WTC11 (cell line): ENCODE measurements around the gene MLX. TPM values are rescaled to one million over a fixed set of nuclear protein-coding genes. Genes with fewer than 3 reads are reported as not detected.

Experiments
- ATAC-seq: fragments of 200-7000 bp; cut with Tn5 transposase; 2 replicates; pipeline ENCODE4 v1.10.0; 2021; ENCODE audit warnings: mild to moderate bottlenecking, moderate library complexity
- CTCF ChIA-PET: fragments of 300-600 bp; sonication (Branson Sonifier 250); formaldehyde crosslinking; loops from one replicate; lab custom pipeline; 2021; ENCODE audit warnings: antibody characterized with exemption; lab: Charles Lee
- POLR2A ChIA-PET: fragments of 350-600 bp; sonication (Branson Sonifier 250); formaldehyde crosslinking; loops from one replicate; lab custom pipeline; 2021; ENCODE audit warnings: antibody characterized with exemption; lab: Charles Lee
- DNase-seq: peaks from one replicate; pipeline ENCODE4 v3.0.0; 2021; ENCODE audit warnings: low spot score
- H3K27ac Mint-ChIP-seq: 2 replicates; pipeline ENCODE4 v1.8.0; 2021; ENCODE audit warnings: mixed read lengths
- H3K27me3 Mint-ChIP-seq: 2 replicates; pipeline ENCODE4 v1.8.0; 2021; ENCODE audit warnings: low read depth, mild to moderate bottlenecking, moderate library complexity, mixed read lengths
- H3K36me3 Mint-ChIP-seq: 2 replicates; pipeline ENCODE4 v1.8.0; 2021; ENCODE audit warnings: mixed read lengths
- H3K4me1 Mint-ChIP-seq: 2 replicates; pipeline ENCODE4 v1.8.0; 2022; ENCODE audit warnings: mixed read lengths
- H3K4me3 Mint-ChIP-seq: 2 replicates; pipeline ENCODE4 v1.8.0; 2021; ENCODE audit warnings: mild to moderate bottlenecking, moderate library complexity, mixed read lengths
- H3K9me3 Mint-ChIP-seq: 2 replicates; pipeline ENCODE4 v1.8.0; 2021; ENCODE audit warnings: mixed read lengths
- CREB1 ChIP-seq: sonication (generic); formaldehyde crosslinking; IDR thresholded peaks from 2 replicates; pipeline ENCODE4 v1.8.0; 2023; ENCODE audit warnings: mild to moderate bottlenecking, missing genetic modification reagents
- GABPB1 ChIP-seq: sonication (generic); formaldehyde crosslinking; IDR thresholded peaks from 2 replicates; pipeline ENCODE4 v1.8.1; 2023; ENCODE audit warnings: mild to moderate bottlenecking, missing genetic modification reagents
- HMGA2 ChIP-seq: fragments of 250-450 bp; sonication (Bioruptor Pico); IDR thresholded peaks from 2 replicates; pipeline ENCODE4 v1.4.0; 2021; ENCODE audit warnings: mild to moderate bottlenecking, moderate library complexity
- OVOL2 ChIP-seq: fragments of 250-450 bp; sonication (Bioruptor Pico); IDR thresholded peaks from 2 replicates; pipeline ENCODE4 v1.9.0; 2021; ENCODE audit warnings: mild to moderate bottlenecking, borderline replicate concordance
- ZNF423 ChIP-seq: fragments of 250-450 bp; sonication (Bioruptor Pico); IDR thresholded peaks from 2 replicates; pipeline ENCODE4 v2.1.2; 2022; ENCODE audit warnings: mild to moderate bottlenecking, moderate library complexity
- total RNA-seq: library from RNA; stranded (reverse); gene quantifications from 3 replicates; pipeline ENCODE4 v1.2.3, GENCODE V29; 2021
- TF ChIP-seq, protein P1 (sequence below): sonication (generic); formaldehyde crosslinking; IDR thresholded peaks from 2 replicates; pipeline ENCODE4 v1.8.0; 2022; ENCODE audit warnings: mild to moderate bottlenecking, missing genetic modification reagents
- TF ChIP-seq, protein P2 (sequence below): sonication (generic); formaldehyde crosslinking; IDR thresholded peaks from 2 replicates; pipeline ENCODE4 v1.8.0; 2023; ENCODE audit warnings: missing genetic modification reagents, mild to moderate bottlenecking, borderline replicate concordance
- TF ChIP-seq, protein P3 (sequence below): sonication (generic); formaldehyde crosslinking; IDR thresholded peaks from 2 replicates; pipeline ENCODE4 v1.8.1; 2023; ENCODE audit warnings: mild to moderate bottlenecking, missing genetic modification reagents, borderline replicate concordance
- TF ChIP-seq, protein P4 (sequence below): sonication (generic); formaldehyde crosslinking; IDR thresholded peaks from 2 replicates; pipeline ENCODE4 v1.8.1; 2023; ENCODE audit warnings: mild to moderate bottlenecking, missing genetic modification reagents, moderate library complexity
- TF ChIP-seq, protein P5 (sequence below): fragments of 250-450 bp; sonication (Bioruptor Pico); IDR thresholded peaks from 2 replicates; pipeline ENCODE4 v1.9.0; 2021; ENCODE audit warnings: moderate library complexity, mild to moderate bottlenecking, inconsistent platforms, borderline replicate concordance
- TF ChIP-seq, protein P6 (sequence below): sonication (generic); formaldehyde crosslinking; IDR thresholded peaks from 2 replicates; pipeline ENCODE4 v1.8.1; 2022; ENCODE audit warnings: low read depth, mild to moderate bottlenecking, moderate library complexity, missing genetic modification reagents, borderline replicate concordance
- TF ChIP-seq, protein P7 (sequence below): sonication (generic); formaldehyde crosslinking; IDR thresholded peaks from 2 replicates; pipeline ENCODE4 v1.8.1; 2023; ENCODE audit warnings: mild to moderate bottlenecking, missing genetic modification reagents, moderate library complexity

MLX gene
- total RNA-seq, 1 experiment from 2014 or later, result 34.9 TPM

DNA sequence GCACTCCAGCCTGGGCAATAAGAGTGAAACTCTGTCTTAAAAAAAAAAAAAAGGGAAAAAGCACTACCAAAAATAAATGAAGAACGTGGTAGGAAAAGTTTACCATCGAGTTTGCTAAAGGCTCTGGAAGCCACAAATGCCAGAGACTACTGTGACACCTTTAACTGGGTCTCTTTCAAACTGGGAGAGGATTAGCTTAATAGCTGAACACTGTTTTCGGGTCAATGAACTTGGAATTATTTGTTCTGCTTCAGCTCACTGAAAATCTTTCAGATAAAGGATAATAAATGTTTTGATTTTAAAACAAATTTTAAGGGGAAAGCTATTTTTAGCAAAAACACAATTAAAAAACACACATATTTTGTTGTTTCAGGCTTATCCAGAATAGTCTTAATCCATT is 40.9 kb downstream of the MLX start:
- no peak overlapping the region for H3K27ac Mint-ChIP-seq
- no peaks in the 10 kb centered on the region for H3K9me3 Mint-ChIP-seq
- peak overlapping the region; percentile 100 for H3K4me3 Mint-ChIP-seq
- peaks cover 20% of the 10 kb centered on the region for H3K36me3 Mint-ChIP-seq
- H3K4me1 Mint-ChIP-seq, result peaks cover 17% of the 10 kb centered on the region
- DNase-seq (no peak), ATAC-seq (no peak)
- TF ChIP-seq, protein P1, sequence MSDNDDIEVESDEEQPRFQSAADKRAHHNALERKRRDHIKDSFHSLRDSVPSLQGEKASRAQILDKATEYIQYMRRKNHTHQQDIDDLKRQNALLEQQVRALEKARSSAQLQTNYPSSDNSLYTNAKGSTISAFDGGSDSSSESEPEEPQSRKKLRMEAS (CRISPR knock-in tag), result no peak
- TF ChIP-seq ZNF423 (CRISPR knock-in tag) (no peak), CREB1 (CRISPR knock-in tag) (no peak), GABPB1 (CRISPR knock-in tag) (no peak), HMGA2 (CRISPR knock-in tag) (no peak), OVOL2 (CRISPR knock-in tag) (no peak)
- TF ChIP-seq, protein P2, sequence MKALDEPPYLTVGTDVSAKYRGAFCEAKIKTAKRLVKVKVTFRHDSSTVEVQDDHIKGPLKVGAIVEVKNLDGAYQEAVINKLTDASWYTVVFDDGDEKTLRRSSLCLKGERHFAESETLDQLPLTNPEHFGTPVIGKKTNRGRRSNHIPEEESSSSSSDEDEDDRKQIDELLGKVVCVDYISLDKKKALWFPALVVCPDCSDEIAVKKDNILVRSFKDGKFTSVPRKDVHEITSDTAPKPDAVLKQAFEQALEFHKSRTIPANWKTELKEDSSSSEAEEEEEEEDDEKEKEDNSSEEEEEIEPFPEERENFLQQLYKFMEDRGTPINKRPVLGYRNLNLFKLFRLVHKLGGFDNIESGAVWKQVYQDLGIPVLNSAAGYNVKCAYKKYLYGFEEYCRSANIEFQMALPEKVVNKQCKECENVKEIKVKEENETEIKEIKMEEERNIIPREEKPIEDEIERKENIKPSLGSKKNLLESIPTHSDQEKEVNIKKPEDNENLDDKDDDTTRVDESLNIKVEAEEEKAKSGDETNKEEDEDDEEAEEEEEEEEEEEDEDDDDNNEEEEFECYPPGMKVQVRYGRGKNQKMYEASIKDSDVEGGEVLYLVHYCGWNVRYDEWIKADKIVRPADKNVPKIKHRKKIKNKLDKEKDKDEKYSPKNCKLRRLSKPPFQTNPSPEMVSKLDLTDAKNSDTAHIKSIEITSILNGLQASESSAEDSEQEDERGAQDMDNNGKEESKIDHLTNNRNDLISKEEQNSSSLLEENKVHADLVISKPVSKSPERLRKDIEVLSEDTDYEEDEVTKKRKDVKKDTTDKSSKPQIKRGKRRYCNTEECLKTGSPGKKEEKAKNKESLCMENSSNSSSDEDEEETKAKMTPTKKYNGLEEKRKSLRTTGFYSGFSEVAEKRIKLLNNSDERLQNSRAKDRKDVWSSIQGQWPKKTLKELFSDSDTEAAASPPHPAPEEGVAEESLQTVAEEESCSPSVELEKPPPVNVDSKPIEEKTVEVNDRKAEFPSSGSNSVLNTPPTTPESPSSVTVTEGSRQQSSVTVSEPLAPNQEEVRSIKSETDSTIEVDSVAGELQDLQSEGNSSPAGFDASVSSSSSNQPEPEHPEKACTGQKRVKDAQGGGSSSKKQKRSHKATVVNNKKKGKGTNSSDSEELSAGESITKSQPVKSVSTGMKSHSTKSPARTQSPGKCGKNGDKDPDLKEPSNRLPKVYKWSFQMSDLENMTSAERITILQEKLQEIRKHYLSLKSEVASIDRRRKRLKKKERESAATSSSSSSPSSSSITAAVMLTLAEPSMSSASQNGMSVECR (CRISPR knock-in tag), result no peak
- TF ChIP-seq, protein P3, sequence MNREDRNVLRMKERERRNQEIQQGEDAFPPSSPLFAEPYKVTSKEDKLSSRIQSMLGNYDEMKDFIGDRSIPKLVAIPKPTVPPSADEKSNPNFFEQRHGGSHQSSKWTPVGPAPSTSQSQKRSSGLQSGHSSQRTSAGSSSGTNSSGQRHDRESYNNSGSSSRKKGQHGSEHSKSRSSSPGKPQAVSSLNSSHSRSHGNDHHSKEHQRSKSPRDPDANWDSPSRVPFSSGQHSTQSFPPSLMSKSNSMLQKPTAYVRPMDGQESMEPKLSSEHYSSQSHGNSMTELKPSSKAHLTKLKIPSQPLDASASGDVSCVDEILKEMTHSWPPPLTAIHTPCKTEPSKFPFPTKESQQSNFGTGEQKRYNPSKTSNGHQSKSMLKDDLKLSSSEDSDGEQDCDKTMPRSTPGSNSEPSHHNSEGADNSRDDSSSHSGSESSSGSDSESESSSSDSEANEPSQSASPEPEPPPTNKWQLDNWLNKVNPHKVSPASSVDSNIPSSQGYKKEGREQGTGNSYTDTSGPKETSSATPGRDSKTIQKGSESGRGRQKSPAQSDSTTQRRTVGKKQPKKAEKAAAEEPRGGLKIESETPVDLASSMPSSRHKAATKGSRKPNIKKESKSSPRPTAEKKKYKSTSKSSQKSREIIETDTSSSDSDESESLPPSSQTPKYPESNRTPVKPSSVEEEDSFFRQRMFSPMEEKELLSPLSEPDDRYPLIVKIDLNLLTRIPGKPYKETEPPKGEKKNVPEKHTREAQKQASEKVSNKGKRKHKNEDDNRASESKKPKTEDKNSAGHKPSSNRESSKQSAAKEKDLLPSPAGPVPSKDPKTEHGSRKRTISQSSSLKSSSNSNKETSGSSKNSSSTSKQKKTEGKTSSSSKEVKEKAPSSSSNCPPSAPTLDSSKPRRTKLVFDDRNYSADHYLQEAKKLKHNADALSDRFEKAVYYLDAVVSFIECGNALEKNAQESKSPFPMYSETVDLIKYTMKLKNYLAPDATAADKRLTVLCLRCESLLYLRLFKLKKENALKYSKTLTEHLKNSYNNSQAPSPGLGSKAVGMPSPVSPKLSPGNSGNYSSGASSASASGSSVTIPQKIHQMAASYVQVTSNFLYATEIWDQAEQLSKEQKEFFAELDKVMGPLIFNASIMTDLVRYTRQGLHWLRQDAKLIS (CRISPR knock-in tag), result no peak
- TF ChIP-seq, protein P4, sequence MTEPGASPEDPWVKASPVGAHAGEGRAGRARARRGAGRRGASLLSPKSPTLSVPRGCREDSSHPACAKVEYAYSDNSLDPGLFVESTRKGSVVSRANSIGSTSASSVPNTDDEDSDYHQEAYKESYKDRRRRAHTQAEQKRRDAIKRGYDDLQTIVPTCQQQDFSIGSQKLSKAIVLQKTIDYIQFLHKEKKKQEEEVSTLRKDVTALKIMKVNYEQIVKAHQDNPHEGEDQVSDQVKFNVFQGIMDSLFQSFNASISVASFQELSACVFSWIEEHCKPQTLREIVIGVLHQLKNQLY (CRISPR knock-in tag), result no peak
- TF ChIP-seq, protein P5, sequence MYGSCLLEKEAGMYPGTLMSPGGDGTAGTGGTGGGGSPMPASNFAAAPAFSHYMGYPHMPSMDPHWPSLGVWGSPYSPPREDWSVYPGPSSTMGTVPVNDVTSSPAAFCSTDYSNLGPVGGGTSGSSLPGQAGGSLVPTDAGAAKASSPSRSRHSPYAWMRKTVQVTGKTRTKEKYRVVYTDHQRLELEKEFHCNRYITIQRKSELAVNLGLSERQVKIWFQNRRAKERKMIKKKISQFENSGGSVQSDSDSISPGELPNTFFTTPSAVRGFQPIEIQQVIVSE, result no peak
- TF ChIP-seq, protein P6, sequence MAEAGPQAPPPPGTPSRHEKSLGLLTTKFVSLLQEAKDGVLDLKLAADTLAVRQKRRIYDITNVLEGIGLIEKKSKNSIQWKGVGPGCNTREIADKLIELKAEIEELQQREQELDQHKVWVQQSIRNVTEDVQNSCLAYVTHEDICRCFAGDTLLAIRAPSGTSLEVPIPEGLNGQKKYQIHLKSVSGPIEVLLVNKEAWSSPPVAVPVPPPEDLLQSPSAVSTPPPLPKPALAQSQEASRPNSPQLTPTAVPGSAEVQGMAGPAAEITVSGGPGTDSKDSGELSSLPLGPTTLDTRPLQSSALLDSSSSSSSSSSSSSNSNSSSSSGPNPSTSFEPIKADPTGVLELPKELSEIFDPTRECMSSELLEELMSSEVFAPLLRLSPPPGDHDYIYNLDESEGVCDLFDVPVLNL, result no peak
- TF ChIP-seq, protein P7, sequence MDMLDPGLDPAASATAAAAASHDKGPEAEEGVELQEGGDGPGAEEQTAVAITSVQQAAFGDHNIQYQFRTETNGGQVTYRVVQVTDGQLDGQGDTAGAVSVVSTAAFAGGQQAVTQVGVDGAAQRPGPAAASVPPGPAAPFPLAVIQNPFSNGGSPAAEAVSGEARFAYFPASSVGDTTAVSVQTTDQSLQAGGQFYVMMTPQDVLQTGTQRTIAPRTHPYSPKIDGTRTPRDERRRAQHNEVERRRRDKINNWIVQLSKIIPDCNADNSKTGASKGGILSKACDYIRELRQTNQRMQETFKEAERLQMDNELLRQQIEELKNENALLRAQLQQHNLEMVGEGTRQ (CRISPR knock-in tag), result no peak
- TF ChIP-seq, all 79 proteins: peak for 0
- H3K27me3 Mint-ChIP-seq, result no peaks in the 10 kb centered on the region
- CTCF ChIA-PET, result interaction anchor here (1.1 to 3.5 kb wide), 7 partner anchors 11 to 216 kb away, joined by 3 to 55 read pairs (median 17); partner anchors contain the start of genes BECN1, CCR10, PSMC3IP and TUBG2
- POLR2A ChIA-PET, result no interaction called here
